Cardiac muscle cell (in vitro differentiated cells and primary cell): ENCODE measurements around the gene MAP1B. TPM values are rescaled to one million over a fixed set of nuclear protein-coding genes. Genes with fewer than 3 reads are reported as not detected.

ENCODE experiments used
- DNase-seq, 2 donors: peaks; one replicate each; pipeline versions ENCODE4 v3.0.0 to v3.0.0-alpha.2; 2010 to 2017; ENCODE audit warnings: low read depth in 1 of 2, low spot score in 1 of 2
- H3K27ac ChIP-seq: fragments of 200-600 bp; sonication (generic); 2 replicates; pipeline ENCODE4 v1.5.1; 2016
- H3K27me3 ChIP-seq: fragments of 200-600 bp; sonication (generic); 2 replicates; pipeline ENCODE4 v1.6.0; 2016; ENCODE audit warnings: control low read depth
- H3K36me3 ChIP-seq: fragments of 200-600 bp; sonication (generic); 2 replicates; pipeline ENCODE4 v1.5.1; 2016; ENCODE audit warnings: control low read depth
- H3K4me1 ChIP-seq: fragments of 200-600 bp; sonication (generic); 2 replicates; pipeline ENCODE4 v1.8.1; 2017; ENCODE audit warnings: low read depth, mild to moderate bottlenecking, mixed run types
- H3K4me3 ChIP-seq: fragments of 200-600 bp; sonication (generic); 2 replicates; pipeline ENCODE4 v1.5.1; 2016; ENCODE audit warnings: mild to moderate bottlenecking
- H3K9me3 ChIP-seq: fragments of 200-600 bp; sonication (generic); 2 replicates; pipeline ENCODE4 v1.5.1; 2017; ENCODE audit warnings: low read depth, mild to moderate bottlenecking, control low read depth
- polyA plus RNA-seq: library from polyadenylated mRNA; unstranded; fragments of >200 nt; fragmentation: Nextera tagmentation; extraction: Ambion mirVana; gene quantifications from 2 replicates; pipeline ENCODE4 v1.2.1, GENCODE V29; 2016
- total RNA-seq: library from RNA; depleted of rRNA; stranded (reverse); fragments of >200 nt; gene quantifications from 2 replicates; pipeline ENCODE4 v1.2.3, GENCODE V29; 2016
- TF ChIP-seq, protein P1 (sequence below): IDR thresholded peaks from 2 replicates; pipeline ENCODE4 v1.5.1; 2012; ENCODE audit warnings: low read depth, mild to moderate bottlenecking, low read length

Gene MAP1B
- total and polyA plus RNA-seq, 2 experiments from 2014 or later, result 119 to 142 TPM

DNA sequence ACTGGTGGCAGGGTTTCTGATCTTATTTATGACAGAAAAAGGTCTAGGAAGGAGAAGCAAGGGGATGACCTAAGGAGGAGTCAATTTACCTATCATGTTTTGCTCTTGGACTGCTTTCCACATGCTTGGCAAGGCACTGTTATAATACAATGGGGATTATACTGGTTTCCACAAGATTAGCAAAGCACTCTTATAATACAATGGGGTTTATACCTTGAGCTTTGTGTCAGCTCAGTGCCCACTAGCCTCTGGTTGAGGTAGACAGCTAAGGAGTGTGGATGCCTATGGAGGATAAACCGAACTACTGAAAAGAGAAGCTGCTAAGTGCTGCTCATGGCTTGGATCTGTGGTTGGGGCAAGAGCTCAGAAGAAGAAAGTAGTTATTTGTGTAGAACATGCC is 144.1 kb downstream of the MAP1B start:
- no peak for DNase-seq
- TF ChIP-seq, protein P1, sequence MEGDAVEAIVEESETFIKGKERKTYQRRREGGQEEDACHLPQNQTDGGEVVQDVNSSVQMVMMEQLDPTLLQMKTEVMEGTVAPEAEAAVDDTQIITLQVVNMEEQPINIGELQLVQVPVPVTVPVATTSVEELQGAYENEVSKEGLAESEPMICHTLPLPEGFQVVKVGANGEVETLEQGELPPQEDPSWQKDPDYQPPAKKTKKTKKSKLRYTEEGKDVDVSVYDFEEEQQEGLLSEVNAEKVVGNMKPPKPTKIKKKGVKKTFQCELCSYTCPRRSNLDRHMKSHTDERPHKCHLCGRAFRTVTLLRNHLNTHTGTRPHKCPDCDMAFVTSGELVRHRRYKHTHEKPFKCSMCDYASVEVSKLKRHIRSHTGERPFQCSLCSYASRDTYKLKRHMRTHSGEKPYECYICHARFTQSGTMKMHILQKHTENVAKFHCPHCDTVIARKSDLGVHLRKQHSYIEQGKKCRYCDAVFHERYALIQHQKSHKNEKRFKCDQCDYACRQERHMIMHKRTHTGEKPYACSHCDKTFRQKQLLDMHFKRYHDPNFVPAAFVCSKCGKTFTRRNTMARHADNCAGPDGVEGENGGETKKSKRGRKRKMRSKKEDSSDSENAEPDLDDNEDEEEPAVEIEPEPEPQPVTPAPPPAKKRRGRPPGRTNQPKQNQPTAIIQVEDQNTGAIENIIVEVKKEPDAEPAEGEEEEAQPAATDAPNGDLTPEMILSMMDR, result no peak
- no peaks in the 10 kb centered on the region for H3K27me3 ChIP-seq
- H3K4me3 ChIP-seq, result no peak overlapping the region
- peaks cover 28% of the 10 kb centered on the region for H3K4me1 ChIP-seq
- H3K27ac ChIP-seq, result no peak overlapping the region
- H3K36me3 ChIP-seq, result no peaks in the 10 kb centered on the region
- no peaks in the 10 kb centered on the region for H3K9me3 ChIP-seq

DNA sequence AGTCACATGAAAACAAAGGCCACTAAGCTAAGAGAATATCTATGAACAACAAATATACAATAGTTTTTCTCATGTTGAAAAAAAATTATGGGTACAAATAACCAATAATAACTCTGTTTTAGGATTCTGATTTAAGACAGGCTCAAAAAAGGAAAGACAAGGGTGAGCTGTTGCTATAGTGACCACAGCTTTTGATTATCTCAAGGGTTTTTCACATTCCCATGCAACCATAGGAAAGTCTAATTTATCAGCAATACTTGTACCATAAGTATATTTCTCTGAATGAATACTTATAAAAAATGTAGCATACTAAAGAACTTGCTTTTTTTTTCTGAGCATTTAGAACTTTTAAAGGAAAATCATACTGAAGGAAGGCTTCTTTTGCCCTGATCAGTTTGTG is 144.7 kb downstream of the MAP1B start:
- TF ChIP-seq, protein P1, result no peak
- no peak overlapping the region for H3K4me3 ChIP-seq
- H3K4me1 ChIP-seq, result peaks cover 22% of the 10 kb centered on the region
- no peaks in the 10 kb centered on the region for H3K9me3 ChIP-seq
- no peaks in the 10 kb centered on the region for H3K27me3 ChIP-seq
- H3K27ac ChIP-seq, result no peak overlapping the region
- no peaks in the 10 kb centered on the region for H3K36me3 ChIP-seq
- no peak for DNase-seq

DNA sequence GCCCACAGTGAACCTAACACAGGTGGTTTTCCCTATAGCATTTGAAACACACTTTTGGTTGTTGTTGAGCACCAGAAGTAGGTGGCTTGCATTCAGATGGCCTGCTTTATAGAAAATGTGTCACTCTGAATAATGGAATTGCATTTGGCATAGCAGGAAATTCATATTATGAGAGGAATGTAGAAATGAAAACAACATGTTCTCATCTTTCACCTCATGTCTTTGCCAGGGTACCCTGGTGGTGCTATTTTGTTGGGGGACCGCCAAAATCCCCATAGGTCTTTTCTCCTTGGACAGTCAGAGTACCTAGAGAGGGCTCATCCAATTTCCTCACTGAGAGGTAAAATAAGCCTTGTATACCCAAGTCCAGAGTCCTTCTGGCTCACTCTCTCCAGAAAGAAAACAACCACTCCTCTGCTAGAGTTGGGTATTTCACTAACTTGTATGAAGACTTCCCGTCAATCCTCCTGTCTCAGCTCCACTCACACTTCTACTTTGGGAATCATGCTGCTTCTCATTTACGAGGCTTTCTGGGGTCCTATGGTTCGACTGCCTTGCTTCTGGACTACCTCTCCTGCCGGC is 145.4 kb downstream of the MAP1B start:
- Histone ChIP-seq H3K4me3 (no peak overlapping the region), H3K9me3 (no peaks in the 10 kb centered on the region), H3K27ac (no peak overlapping the region), H3K4me1 (peaks cover 16% of the 10 kb centered on the region), H3K27me3 (no peaks in the 10 kb centered on the region), H3K36me3 (no peaks in the 10 kb centered on the region)
- TF ChIP-seq, protein P1, result no peak
- no peak for DNase-seq

DNA sequence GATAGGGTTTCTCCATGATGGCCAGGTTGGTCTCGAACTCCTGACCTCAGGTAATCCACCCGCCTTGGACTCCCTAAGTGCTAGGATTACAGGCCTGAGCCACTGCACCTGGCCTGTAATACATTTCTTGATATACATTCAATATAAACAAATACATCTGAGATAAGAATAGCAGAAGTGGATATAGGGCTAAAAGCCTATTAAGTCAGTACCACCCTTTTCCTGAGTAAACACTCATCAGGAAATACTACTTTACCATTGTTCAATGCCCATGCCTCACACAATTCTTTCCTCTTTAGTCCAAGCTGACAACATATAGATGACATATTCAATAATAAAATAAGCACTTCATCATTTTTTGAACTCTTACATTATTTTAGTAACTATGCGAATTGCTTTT is 148.0 kb downstream of the MAP1B start:
- no peak overlapping the region for H3K4me3 ChIP-seq
- no peaks in the 10 kb centered on the region for H3K9me3 ChIP-seq
- no peaks in the 10 kb centered on the region for H3K36me3 ChIP-seq
- H3K4me1 ChIP-seq, result peaks cover 12% of the 10 kb centered on the region
- DNase-seq, result no peak
- H3K27me3 ChIP-seq, result no peaks in the 10 kb centered on the region
- H3K27ac ChIP-seq, result no peak overlapping the region
- TF ChIP-seq, protein P1, result no peak

- no peaks in the 10 kb centered on the region for H3K27me3 ChIP-seq
- no peak for DNase-seq
- no peak overlapping the region for H3K4me3 ChIP-seq
- TF ChIP-seq, protein P1, result no peak
- no peaks in the 10 kb centered on the region for H3K9me3 ChIP-seq
- no peak overlapping the region for H3K27ac ChIP-seq
- H3K36me3 ChIP-seq, result no peaks in the 10 kb centered on the region
- peaks cover 12% of the 10 kb centered on the region for H3K4me1 ChIP-seq
Observed at GRCh38 chr5:72255670-72256069, 148.4 kb downstream of the MAP1B start.

DNA sequence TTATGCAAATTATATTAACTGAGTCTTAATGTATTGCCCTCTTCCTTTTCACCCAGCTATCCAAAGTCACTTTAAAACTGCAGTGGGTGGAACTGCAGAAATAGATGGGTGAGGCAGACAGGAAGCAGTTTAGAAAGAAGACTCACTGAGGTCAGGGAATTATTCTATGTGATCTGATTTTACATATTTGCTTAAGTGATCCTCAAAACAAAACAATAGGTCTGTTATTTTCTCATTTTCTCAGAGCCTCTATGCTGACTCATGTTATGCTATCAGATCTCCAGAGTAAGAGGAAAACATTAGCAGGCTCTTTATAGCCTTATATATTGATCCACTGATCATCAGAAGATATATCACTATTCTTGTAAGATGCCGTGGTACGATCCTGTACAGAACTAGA is 149.3 kb downstream of the MAP1B start:
- Histone ChIP-seq H3K27ac (no peak overlapping the region), H3K36me3 (no peaks in the 10 kb centered on the region), H3K9me3 (no peaks in the 10 kb centered on the region), H3K27me3 (no peaks in the 10 kb centered on the region), H3K4me3 (no peak overlapping the region), H3K4me1 (peaks cover 12% of the 10 kb centered on the region)
- TF ChIP-seq, protein P1, result no peak
- no peak for DNase-seq
